PFSK-1 (cell line): Measurements from ENCODE around the gene LTO1.
A peak's percentile ranks its signal among the peaks of the same experiment; 100 is the strongest.

ENCODE experiments used
- FOXP2 ChIP-seq: optimal IDR thresholded peaks from 2 replicates; pipeline ENCODE3; 2011; ENCODE audit warnings: borderline replicate concordance, control low read depth, inconsistent platforms; ENCODE audit not compliant: insufficient read depth; ENCODE audit errors: extremely low read length, extremely low read depth
- POLR2AphosphoS5 ChIP-seq: IDR thresholded peaks from 2 replicates; pipeline ENCODE4 v1.6.1; 2012; ENCODE audit warnings: low read depth, mild to moderate bottlenecking, control low read depth, low read length, moderate library complexity
- SIN3A ChIP-seq: IDR thresholded peaks from 2 replicates; pipeline ENCODE4 v1.6.1; 2012; ENCODE audit warnings: mild to moderate bottlenecking, low read length, moderate library complexity, borderline replicate concordance; ENCODE audit not compliant: insufficient read depth
- TAF1 ChIP-seq: IDR thresholded peaks from 2 replicates; pipeline ENCODE4 v1.6.1; 2012; ENCODE audit warnings: low read length, control low read depth, borderline replicate concordance; ENCODE audit not compliant: insufficient read depth
- TF ChIP-seq, protein P1 (sequence below), 2 experiments: IDR thresholded peaks; 2 replicates each; pipeline versions ENCODE4 v1.6.1 to v1.8.0; 2011 to 2012; ENCODE audit warnings: low read depth in 2 of 2, low read length in 2 of 2, control low read depth in 1 of 2, inconsistent platforms in 1 of 2, mild to moderate bottlenecking in 1 of 2, moderate library complexity in 1 of 2; ENCODE audit not compliant: insufficient read depth in 1 of 2

The LTO1 gene

DNA sequence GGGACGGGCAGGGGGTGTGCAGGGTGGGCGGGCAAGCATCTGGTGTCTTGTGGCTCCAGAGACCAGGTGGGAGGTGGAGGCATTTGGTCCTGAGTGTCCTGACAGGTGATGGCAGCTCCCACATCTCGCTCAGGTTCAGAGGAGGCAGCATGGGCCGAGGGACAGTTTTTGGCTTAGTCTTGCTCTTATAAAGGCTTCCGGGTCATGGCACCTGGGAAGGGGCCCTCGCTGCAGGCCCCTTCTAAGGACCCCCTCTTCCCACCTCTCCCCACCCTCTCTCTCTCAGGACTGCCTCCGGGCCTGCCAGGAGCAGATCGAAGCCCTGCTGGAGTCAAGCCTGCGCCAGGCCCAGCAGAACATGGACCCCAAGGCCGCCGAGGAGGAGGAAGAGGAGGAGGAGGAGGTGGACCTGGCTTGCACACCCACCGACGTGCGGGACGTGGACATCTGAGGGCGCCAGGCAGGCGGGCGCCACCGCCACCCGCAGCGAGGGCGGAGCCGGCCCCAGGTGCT, 24.3 kb downstream of the LTO1 start:
- TF ChIP-seq, protein P1, sequence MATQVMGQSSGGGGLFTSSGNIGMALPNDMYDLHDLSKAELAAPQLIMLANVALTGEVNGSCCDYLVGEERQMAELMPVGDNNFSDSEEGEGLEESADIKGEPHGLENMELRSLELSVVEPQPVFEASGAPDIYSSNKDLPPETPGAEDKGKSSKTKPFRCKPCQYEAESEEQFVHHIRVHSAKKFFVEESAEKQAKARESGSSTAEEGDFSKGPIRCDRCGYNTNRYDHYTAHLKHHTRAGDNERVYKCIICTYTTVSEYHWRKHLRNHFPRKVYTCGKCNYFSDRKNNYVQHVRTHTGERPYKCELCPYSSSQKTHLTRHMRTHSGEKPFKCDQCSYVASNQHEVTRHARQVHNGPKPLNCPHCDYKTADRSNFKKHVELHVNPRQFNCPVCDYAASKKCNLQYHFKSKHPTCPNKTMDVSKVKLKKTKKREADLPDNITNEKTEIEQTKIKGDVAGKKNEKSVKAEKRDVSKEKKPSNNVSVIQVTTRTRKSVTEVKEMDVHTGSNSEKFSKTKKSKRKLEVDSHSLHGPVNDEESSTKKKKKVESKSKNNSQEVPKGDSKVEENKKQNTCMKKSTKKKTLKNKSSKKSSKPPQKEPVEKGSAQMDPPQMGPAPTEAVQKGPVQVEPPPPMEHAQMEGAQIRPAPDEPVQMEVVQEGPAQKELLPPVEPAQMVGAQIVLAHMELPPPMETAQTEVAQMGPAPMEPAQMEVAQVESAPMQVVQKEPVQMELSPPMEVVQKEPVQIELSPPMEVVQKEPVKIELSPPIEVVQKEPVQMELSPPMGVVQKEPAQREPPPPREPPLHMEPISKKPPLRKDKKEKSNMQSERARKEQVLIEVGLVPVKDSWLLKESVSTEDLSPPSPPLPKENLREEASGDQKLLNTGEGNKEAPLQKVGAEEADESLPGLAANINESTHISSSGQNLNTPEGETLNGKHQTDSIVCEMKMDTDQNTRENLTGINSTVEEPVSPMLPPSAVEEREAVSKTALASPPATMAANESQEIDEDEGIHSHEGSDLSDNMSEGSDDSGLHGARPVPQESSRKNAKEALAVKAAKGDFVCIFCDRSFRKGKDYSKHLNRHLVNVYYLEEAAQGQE (IDR thresholded peaks at IDR 0.05; ENCODE audit: insufficient read depth in 1 of 2, low read depth in 2 of 2, low read length in 2 of 2): no peak
- TF ChIP-seq FOXP2 (no peak), TAF1 (no peak), POLR2AphosphoS5 (no peak), SIN3A (no peak)

DNA sequence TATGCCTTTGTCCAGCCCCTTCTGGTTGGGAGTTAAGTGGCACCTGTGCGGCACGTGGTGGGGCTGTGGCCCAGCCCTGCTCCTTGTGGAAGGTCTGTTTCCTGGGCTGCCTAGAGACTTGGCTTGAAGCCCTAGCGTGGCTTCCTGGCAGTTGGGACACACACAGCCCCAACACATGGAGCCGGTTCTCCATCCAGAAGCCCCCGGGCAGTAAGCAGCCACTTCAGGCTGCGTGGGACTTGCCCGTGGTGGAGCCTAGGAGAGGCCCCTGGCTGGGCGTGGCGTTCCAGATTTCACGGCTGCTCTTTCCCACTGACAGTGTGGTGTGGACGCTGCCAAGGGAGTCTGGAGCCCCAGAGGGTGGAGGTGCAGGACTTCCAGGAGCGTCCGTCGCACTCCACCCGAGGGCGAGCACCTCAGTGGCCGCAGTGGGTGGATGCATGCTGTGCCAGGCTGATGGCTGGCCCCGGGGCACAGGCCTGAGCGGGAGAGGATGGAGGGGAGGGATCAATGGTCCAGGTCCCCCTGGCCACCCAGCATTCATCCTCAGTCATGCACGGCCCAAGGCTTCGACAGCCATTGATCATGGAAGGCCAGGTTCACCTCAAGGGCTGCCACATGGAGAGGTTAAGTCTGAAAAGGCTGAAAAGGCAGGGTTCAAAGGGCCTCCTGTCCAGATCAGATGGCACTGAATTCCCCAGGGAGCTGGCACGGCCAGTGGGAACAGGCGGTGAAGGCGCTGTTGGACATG, 24.9 kb downstream of the LTO1 start:
- TF ChIP-seq, protein P1 (IDR thresholded peaks at IDR 0.05; ENCODE audit: insufficient read depth in 1 of 2, low read depth in 2 of 2, low read length in 2 of 2): no peak
- TF ChIP-seq FOXP2 (no peak), POLR2AphosphoS5 (no peak), TAF1 (no peak), SIN3A (no peak)

DNA sequence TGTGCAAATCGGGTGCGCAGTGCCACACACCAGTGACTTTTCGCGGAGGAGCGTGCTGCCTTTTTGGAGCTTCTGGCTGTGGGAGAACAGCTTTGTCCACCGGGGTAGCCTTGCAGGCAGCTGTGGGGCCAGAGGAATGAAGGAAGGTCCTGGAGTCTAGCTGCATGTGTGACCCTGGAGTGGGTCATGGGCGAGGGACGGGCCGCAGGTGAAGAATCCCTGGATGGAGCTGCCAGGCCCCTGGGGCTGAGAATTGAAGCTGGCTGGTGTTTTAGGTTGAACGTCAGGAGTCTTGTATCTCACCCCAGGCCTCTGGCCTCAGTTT, 25.6 kb downstream of the LTO1 start:
- TF ChIP-seq, protein P1 (IDR thresholded peaks at IDR 0.05; ENCODE audit: insufficient read depth in 1 of 2, low read depth in 2 of 2, low read length in 2 of 2): no peak
- TF ChIP-seq TAF1: no peak
- TF ChIP-seq FOXP2: no peak
- no peak for TF ChIP-seq SIN3A
- TF ChIP-seq POLR2AphosphoS5: peak; percentile 43; the same call in 1 of the 2 replicates

DNA sequence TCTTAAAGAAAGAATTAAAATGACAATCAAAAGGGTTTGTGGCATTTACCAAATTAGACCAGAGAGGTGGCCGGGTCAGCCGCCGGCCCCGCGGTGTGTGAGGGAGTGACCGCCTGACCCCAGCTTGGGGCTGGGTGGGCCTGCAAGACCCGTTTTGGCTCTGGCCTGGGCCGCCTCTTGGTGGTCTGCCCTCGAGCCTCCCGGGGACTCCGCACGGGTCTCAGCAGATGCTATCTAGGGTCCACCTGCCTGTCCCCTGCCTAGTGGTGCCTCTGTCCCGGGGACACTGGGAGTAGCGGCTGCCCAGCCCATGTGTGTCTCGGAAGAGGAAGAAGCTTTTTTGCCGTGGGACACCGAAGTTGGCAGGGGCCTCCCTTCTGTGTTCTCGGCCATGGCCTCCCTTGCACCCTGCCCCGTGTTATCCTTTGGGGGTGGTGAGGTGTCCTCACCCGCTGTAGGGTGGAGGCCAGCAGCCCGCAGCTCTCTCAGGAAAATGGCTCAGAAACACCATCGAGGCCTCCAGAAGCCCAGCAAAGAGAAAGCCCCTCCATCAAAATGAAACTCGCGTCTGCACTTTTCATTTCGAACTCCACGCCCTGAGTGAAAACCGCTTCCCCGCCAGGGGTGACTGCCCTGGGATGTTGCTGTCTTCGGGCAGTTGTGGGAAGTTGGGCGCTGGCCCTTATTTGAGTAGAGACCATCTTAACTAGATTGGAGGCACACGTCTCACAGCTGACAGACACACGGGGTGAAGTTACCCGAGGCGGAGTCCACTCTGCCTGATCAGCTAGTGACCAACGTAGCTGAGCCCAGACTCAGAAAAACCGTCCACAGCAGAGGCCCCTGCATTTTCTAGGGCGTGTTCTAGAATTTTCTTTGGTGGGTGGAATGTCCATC, 26.2 kb downstream of the LTO1 start:
- TF ChIP-seq, protein P1 (IDR thresholded peaks at IDR 0.05; ENCODE audit: insufficient read depth in 1 of 2, low read depth in 2 of 2, low read length in 2 of 2): no peak
- no peak for TF ChIP-seq TAF1
- TF ChIP-seq POLR2AphosphoS5: no peak
- TF ChIP-seq SIN3A: no peak
- no peak for TF ChIP-seq FOXP2
